ENCODE measurements around the gene HEXIM1.

DNA sequence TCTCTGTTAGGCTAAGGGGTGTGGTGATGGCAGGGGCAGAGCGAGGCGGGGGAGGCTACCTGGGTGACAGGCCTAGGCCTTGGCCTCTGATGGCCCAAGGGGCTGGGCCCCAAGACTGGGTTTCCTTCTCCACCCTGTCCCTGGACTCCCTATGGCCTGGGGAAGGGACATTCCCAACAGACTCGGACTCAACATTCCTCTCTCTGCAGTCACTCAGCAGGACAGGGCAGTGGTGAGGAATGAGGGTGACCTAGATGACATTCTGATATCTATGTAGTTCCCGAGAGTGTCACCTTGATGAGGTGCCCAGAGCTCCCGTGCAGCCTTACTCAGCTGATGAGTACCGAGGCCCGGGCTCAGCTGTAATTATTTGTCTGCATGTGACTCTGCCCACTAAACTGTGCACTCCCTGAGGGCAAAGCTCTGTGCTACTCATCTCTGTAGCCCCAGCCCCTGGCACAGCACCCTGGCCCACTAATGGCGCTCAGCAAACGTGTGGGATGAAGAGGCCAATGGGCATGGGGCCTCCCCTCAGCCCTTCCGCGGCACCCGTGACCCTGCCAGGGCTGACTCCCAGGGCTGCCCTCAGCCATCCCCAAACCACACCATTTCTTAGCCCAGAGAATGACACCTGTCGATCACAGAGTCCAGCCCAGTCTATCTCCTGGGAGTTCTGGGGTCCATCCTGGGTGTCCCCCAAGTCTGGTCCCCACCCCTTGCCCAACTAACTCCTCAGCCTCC lies 18.2 kb upstream of the HEXIM1 start:
- TF ChIP-seq, protein P1, sequence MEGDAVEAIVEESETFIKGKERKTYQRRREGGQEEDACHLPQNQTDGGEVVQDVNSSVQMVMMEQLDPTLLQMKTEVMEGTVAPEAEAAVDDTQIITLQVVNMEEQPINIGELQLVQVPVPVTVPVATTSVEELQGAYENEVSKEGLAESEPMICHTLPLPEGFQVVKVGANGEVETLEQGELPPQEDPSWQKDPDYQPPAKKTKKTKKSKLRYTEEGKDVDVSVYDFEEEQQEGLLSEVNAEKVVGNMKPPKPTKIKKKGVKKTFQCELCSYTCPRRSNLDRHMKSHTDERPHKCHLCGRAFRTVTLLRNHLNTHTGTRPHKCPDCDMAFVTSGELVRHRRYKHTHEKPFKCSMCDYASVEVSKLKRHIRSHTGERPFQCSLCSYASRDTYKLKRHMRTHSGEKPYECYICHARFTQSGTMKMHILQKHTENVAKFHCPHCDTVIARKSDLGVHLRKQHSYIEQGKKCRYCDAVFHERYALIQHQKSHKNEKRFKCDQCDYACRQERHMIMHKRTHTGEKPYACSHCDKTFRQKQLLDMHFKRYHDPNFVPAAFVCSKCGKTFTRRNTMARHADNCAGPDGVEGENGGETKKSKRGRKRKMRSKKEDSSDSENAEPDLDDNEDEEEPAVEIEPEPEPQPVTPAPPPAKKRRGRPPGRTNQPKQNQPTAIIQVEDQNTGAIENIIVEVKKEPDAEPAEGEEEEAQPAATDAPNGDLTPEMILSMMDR (IDR thresholded peaks at IDR 0.05): no peak
- TF ChIP-seq POLR2AphosphoS5 (IDR thresholded peaks at IDR 0.05; ENCODE audit: low read depth, low read length): no peak
- TF ChIP-seq TCF7L2 (IDR thresholded peaks at IDR 0.05; ENCODE audit: low read depth, low read length): no peak
- TF ChIP-seq SIN3A (IDR thresholded peaks at IDR 0.05; ENCODE audit: borderline replicate concordance, insufficient read depth, low read depth, low read length): no peak
- TF ChIP-seq, protein P2, sequence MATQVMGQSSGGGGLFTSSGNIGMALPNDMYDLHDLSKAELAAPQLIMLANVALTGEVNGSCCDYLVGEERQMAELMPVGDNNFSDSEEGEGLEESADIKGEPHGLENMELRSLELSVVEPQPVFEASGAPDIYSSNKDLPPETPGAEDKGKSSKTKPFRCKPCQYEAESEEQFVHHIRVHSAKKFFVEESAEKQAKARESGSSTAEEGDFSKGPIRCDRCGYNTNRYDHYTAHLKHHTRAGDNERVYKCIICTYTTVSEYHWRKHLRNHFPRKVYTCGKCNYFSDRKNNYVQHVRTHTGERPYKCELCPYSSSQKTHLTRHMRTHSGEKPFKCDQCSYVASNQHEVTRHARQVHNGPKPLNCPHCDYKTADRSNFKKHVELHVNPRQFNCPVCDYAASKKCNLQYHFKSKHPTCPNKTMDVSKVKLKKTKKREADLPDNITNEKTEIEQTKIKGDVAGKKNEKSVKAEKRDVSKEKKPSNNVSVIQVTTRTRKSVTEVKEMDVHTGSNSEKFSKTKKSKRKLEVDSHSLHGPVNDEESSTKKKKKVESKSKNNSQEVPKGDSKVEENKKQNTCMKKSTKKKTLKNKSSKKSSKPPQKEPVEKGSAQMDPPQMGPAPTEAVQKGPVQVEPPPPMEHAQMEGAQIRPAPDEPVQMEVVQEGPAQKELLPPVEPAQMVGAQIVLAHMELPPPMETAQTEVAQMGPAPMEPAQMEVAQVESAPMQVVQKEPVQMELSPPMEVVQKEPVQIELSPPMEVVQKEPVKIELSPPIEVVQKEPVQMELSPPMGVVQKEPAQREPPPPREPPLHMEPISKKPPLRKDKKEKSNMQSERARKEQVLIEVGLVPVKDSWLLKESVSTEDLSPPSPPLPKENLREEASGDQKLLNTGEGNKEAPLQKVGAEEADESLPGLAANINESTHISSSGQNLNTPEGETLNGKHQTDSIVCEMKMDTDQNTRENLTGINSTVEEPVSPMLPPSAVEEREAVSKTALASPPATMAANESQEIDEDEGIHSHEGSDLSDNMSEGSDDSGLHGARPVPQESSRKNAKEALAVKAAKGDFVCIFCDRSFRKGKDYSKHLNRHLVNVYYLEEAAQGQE (IDR thresholded peaks at IDR 0.05; ENCODE audit: insufficient read depth in 1 of 2, low read depth in 2 of 2, low read length in 1 of 2): no peak

All from Panc1 (cell line).